ENCODE data around the gene PRRC2B. TPM values are rescaled to one million over a fixed set of nuclear protein-coding genes. Genes with fewer than 3 reads are reported as not detected.
A peak's percentile ranks its signal among the peaks of the same experiment; 100 is the strongest.
"Not testable (repeated sequence)": the region's sequence is repeated elsewhere in the genome, so short reads cannot be mapped to it uniquely, and the experiment has no call there.

Gene PRRC2B
- polyA plus RNA-seq (2013) = 80.7 TPM

- Histone ChIP-seq H3K27me3 (replicated peaks in 2 of 5; ENCODE audit: control insufficient read depth in 4 of 5, insufficient read depth in 5 of 5, low read length in 4 of 5) (no peaks in the 10 kb centered on the region), H3K36me3 (ENCODE audit: control insufficient read depth in 4 of 4, insufficient read depth in 4 of 4, low read length in 3 of 4) (no peaks in the 10 kb centered on the region), H3K4me3 (ENCODE audit: control insufficient read depth in 1 of 7, extremely low read depth in 1 of 7, insufficient read depth in 4 of 7, low read depth in 2 of 7, low read length in 6 of 7) (peak within 1 kb of the TSS; percentile 67 to 90 (median 73)), H3K4me1 (ENCODE audit: control extremely low read depth in 1 of 4, control insufficient read depth in 4 of 4, insufficient read depth in 4 of 4, low read length in 3 of 4) (peaks cover 16 to 50% (median 46%) of the 10 kb centered on the region in 4 experiments), H3K27ac (ENCODE audit: insufficient read depth in 1 of 2, low read depth in 1 of 2, low read length in 2 of 2, poor library complexity in 1 of 2, severe bottlenecking in 2 of 2) (peak within 1 kb of the TSS; percentile 72 to 90), H3K9me3 (ENCODE audit: control extremely low read depth in 1 of 5, control insufficient read depth in 4 of 5, insufficient read depth in 2 of 5, low read depth in 1 of 5, low read length in 4 of 5) (no peaks in the 10 kb centered on the region)
- CTCF ChIA-PET = no interaction called here
- 0% methylated on average over 63 of the region's 114 CpGs for WGBS (ENCODE audit: insufficient coverage)
- peak; percentile 81 to 92 (median 90) for DNase-seq
- POLR2A ChIA-PET = no interaction called here
Observed at GRCh38 chr9:131393622-131394463, at the start of gene PRRC2B. PRRC2B (plus strand) TSS chr9:131394086; CDS start chr9:131430145, 36,059 bp downstream.

- H3K27ac ChIP-seq (ENCODE audit: insufficient read depth in 1 of 2, low read depth in 1 of 2, low read length in 2 of 2, poor library complexity in 1 of 2, severe bottlenecking in 2 of 2); H3K36me3 ChIP-seq (ENCODE audit: control insufficient read depth in 4 of 4, insufficient read depth in 4 of 4, low read length in 3 of 4); DNase-seq; H3K27me3 ChIP-seq (replicated peaks in 2 of 5; ENCODE audit: control insufficient read depth in 4 of 5, insufficient read depth in 5 of 5, low read length in 4 of 5); H3K9me3 ChIP-seq (ENCODE audit: control extremely low read depth in 1 of 5, control insufficient read depth in 4 of 5, insufficient read depth in 2 of 5, low read depth in 1 of 5, low read length in 4 of 5); POLR2A ChIA-PET; H3K4me3 ChIP-seq (ENCODE audit: control insufficient read depth in 1 of 7, extremely low read depth in 1 of 7, insufficient read depth in 4 of 7, low read depth in 2 of 7, low read length in 6 of 7): not testable (repeated sequence)
- CTCF ChIA-PET = interaction anchor here (1.4 kb wide), 1 partner anchor 94 kb away, joined by 3 read pairs; no protein-coding TSS in a partner anchor
- WGBS (ENCODE audit: insufficient coverage) = 93% methylated on average over 10 of the region's 11 CpGs
- peaks cover 0 to 13% (median 6%) of the 10 kb centered on the region in 4 experiments for H3K4me1 ChIP-seq (ENCODE audit: control extremely low read depth in 1 of 4, control insufficient read depth in 4 of 4, insufficient read depth in 4 of 4, low read length in 3 of 4)
Observed at GRCh38 chr9:131344931-131345535, 48.9 kb upstream of the PRRC2B start.

DNA sequence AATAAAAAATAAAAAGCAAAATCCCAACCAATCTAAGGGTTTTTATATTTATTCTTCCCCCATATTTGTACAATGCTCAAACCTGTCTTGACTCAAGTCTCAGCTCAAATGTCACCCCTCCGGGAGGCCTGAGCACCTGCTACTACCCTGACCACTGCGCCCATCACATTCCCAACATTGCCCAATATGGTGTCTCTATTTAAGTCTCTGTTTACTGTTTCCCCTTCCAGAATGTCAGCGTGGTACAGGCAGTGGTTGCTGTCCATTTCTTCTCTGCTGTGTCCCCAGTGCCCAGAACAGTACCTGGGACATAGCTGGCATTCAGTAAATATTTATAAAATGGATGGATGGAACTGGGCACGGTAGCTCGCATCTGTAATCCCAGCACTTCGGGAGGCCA is 47.3 kb upstream of the PRRC2B start:
- POLR2A ChIA-PET = no interaction called here
- no peak overlapping the region for H3K27ac ChIP-seq (ENCODE audit: insufficient read depth in 1 of 2, low read depth in 1 of 2, low read length in 2 of 2, poor library complexity in 1 of 2, severe bottlenecking in 2 of 2)
- 89% methylated on average over 6 of the region's 6 CpGs for WGBS (ENCODE audit: insufficient coverage)
- no peaks in the 10 kb centered on the region for H3K27me3 ChIP-seq (replicated peaks in 2 of 5; ENCODE audit: control insufficient read depth in 4 of 5, insufficient read depth in 5 of 5, low read length in 4 of 5)
- H3K9me3 ChIP-seq (ENCODE audit: control extremely low read depth in 1 of 5, control insufficient read depth in 4 of 5, insufficient read depth in 2 of 5, low read depth in 1 of 5, low read length in 4 of 5) = no peaks in the 10 kb centered on the region
- H3K4me1 ChIP-seq (ENCODE audit: control extremely low read depth in 1 of 4, control insufficient read depth in 4 of 4, insufficient read depth in 4 of 4, low read length in 3 of 4) = peaks cover 0 to 21% (median 10%) of the 10 kb centered on the region in 4 experiments
- no peak for DNase-seq
- no peaks in the 10 kb centered on the region for H3K36me3 ChIP-seq (ENCODE audit: control insufficient read depth in 4 of 4, insufficient read depth in 4 of 4, low read length in 3 of 4)
- CTCF ChIA-PET = interaction anchor here (0.5 to 1.6 kb wide), 5 partner anchors 10 to 169 kb away, joined by 3 to 6 read pairs (median 3); no protein-coding TSS in a partner anchor
- no peak overlapping the region for H3K4me3 ChIP-seq (ENCODE audit: control insufficient read depth in 1 of 7, extremely low read depth in 1 of 7, insufficient read depth in 4 of 7, low read depth in 2 of 7, low read length in 6 of 7)

DNA sequence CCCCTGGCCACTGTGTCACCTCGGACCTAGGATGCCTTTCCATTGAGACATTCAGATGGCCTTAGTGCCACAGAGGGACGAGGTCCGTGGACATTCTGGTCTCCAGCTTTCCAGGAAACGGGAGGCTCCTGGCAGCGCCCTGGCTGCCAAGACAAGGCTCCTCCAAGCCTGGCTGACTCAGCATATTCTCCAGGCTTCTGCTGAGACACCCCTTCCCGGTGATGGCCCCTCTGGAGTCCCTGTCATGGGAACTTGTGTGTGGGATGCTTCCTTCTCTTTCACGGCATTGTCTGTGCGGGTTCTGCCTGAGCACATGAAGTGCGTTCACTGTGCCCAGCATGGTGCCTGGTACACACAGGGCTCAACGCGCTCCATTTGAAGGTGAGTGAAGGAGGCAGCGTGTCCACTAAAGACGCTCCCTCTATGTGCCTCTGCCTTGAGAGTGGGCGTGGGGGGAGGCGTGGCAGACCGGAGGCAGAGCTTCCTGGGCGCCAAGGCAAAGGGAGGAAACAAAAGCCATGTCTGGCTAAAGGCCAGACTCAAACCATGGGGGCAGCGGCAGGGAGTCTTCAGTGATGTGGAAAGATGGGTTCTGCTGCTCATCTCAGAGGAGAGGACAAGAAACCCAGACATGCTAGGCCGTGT is 46.4 kb upstream of the PRRC2B start:
- Histone ChIP-seq H3K27me3 (replicated peaks in 2 of 5; ENCODE audit: control insufficient read depth in 4 of 5, insufficient read depth in 5 of 5, low read length in 4 of 5) (no peaks in the 10 kb centered on the region), H3K27ac (ENCODE audit: insufficient read depth in 1 of 2, low read depth in 1 of 2, low read length in 2 of 2, poor library complexity in 1 of 2, severe bottlenecking in 2 of 2) (no peak overlapping the region), H3K9me3 (ENCODE audit: control extremely low read depth in 1 of 5, control insufficient read depth in 4 of 5, insufficient read depth in 2 of 5, low read depth in 1 of 5, low read length in 4 of 5) (no peaks in the 10 kb centered on the region), H3K4me3 (ENCODE audit: control insufficient read depth in 1 of 7, extremely low read depth in 1 of 7, insufficient read depth in 4 of 7, low read depth in 2 of 7, low read length in 6 of 7) (no peak overlapping the region), H3K4me1 (ENCODE audit: control extremely low read depth in 1 of 4, control insufficient read depth in 4 of 4, insufficient read depth in 4 of 4, low read length in 3 of 4) (peaks cover 0 to 21% (median 10%) of the 10 kb centered on the region in 4 experiments), H3K36me3 (ENCODE audit: control insufficient read depth in 4 of 4, insufficient read depth in 4 of 4, low read length in 3 of 4) (no peaks in the 10 kb centered on the region)
- no peak for DNase-seq
- WGBS (ENCODE audit: insufficient coverage) = 67% methylated on average over 11 of the region's 19 CpGs
- ChIA-PET POLR2A (no interaction called here), CTCF (interaction anchor here (0.8 to 1.6 kb wide), 4 partner anchors 11 to 170 kb away, joined by 3 to 6 read pairs (median 3); no protein-coding TSS in a partner anchor)

DNA sequence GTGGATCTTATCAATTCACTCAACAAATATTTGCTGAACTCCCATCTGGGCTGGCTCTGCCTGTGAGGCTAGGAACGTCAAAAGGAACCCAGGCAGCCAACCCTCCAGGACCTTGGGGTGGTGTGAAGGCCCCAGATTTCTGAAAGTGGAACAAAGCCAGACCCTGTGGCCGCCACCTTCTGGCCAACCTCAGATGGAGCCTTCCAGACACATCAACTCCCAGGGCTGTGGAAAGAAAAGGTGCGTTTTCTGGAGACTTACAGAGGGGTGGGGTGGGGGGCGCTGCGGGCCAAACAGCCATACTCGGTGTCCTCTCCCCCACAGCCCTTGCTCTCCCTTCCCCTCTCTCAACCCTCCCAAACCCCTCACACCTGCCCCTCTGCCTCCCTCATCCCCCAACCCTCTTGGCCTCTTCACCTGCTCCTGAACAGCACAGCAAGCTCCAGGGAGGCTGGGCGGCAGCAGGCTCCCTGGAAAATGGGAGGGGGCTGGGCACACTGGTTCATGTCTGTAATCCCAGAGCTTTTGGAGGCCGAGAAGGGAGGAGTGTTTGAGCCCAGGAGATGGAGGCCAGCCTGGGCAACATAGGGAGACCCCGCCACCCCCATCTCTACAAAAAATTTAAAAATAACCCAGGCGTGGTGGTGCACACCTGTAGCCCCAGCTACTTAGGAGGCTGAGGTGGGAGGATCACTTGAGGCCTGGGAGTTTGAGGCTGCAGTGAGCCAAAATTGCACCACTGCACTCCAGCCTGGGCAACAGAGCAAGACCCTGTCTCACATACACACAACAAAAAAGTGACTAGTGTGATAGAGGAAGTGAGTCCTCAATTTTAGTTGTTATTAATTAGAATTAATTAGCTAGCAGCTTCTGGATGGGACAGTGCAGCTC is 45.0 kb upstream of the PRRC2B start:
- Histone ChIP-seq H3K9me3 (ENCODE audit: control extremely low read depth in 1 of 5, control insufficient read depth in 4 of 5, insufficient read depth in 2 of 5, low read depth in 1 of 5, low read length in 4 of 5) (no peaks in the 10 kb centered on the region), H3K36me3 (ENCODE audit: control insufficient read depth in 4 of 4, insufficient read depth in 4 of 4, low read length in 3 of 4) (no peaks in the 10 kb centered on the region), H3K27ac (ENCODE audit: insufficient read depth in 1 of 2, low read depth in 1 of 2, low read length in 2 of 2, poor library complexity in 1 of 2, severe bottlenecking in 2 of 2) (no peak overlapping the region), H3K27me3 (replicated peaks in 2 of 5; ENCODE audit: control insufficient read depth in 4 of 5, insufficient read depth in 5 of 5, low read length in 4 of 5) (no peaks in the 10 kb centered on the region), H3K4me1 (ENCODE audit: control extremely low read depth in 1 of 4, control insufficient read depth in 4 of 4, insufficient read depth in 4 of 4, low read length in 3 of 4) (peaks cover 0 to 21% (median 10%) of the 10 kb centered on the region in 4 experiments), H3K4me3 (ENCODE audit: control insufficient read depth in 1 of 7, extremely low read depth in 1 of 7, insufficient read depth in 4 of 7, low read depth in 2 of 7, low read length in 6 of 7) (no peak overlapping the region)
- 88% methylated on average over 6 of the region's 10 CpGs for WGBS (ENCODE audit: insufficient coverage)
- ChIA-PET POLR2A (interaction anchor here (1.2 kb wide), 1 partner anchor 50 kb away, joined by 3 read pairs; no protein-coding TSS in a partner anchor), CTCF (interaction anchor here (0.6 to 3.1 kb wide), 26 partner anchors 11 to 181 kb away, joined by 3 to 29 read pairs (median 4); partner anchors contain the start of gene PLPP7)
- peak in 1 of 3 donors; percentile 41 for DNase-seq

DNA sequence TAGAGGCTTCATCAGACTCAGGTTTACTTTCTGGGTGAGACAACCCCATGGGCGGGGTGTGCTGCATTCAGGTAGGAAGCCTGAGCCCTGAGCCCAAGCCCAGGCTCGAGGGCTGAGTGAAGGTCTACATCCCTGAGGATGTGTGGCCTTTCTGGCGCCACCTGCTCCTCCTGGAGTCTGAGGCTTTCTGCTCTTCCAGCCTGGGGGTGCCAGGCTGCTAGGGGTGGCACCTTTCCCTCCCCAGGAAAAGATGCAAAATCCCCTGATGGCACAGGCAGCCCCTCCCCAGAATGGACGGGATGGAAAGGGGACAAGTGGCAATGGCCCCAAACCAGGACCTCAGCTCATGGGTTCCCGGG is 44.4 kb upstream of the PRRC2B start:
- WGBS (ENCODE audit: insufficient coverage) = 68% methylated on average over 5 of the region's 5 CpGs
- ChIA-PET CTCF (interaction anchor here (0.7 to 3.1 kb wide), 25 partner anchors 10 to 391 kb away, joined by 3 to 29 read pairs (median 4); partner anchors contain the start of gene PLPP7), POLR2A (interaction anchor here (1.2 kb wide), 1 partner anchor 49 kb away, joined by 3 read pairs; no protein-coding TSS in a partner anchor)
- Histone ChIP-seq H3K36me3 (ENCODE audit: control insufficient read depth in 4 of 4, insufficient read depth in 4 of 4, low read length in 3 of 4) (no peaks in the 10 kb centered on the region), H3K9me3 (ENCODE audit: control extremely low read depth in 1 of 5, control insufficient read depth in 4 of 5, insufficient read depth in 2 of 5, low read depth in 1 of 5, low read length in 4 of 5) (no peaks in the 10 kb centered on the region), H3K4me3 (ENCODE audit: control insufficient read depth in 1 of 7, extremely low read depth in 1 of 7, insufficient read depth in 4 of 7, low read depth in 2 of 7, low read length in 6 of 7) (peak overlapping the region in 4 of 7 experiments; percentile 24 to 77 (median 56)), H3K4me1 (ENCODE audit: control extremely low read depth in 1 of 4, control insufficient read depth in 4 of 4, insufficient read depth in 4 of 4, low read length in 3 of 4) (peaks cover 0 to 21% (median 10%) of the 10 kb centered on the region in 4 experiments), H3K27ac (ENCODE audit: insufficient read depth in 1 of 2, low read depth in 1 of 2, low read length in 2 of 2, poor library complexity in 1 of 2, severe bottlenecking in 2 of 2) (no peak overlapping the region), H3K27me3 (replicated peaks in 2 of 5; ENCODE audit: control insufficient read depth in 4 of 5, insufficient read depth in 5 of 5, low read length in 4 of 5) (no peaks in the 10 kb centered on the region)
- no peak for DNase-seq

Measured in common myeloid progenitor, CD34-positive (primary cell).